Measurements from ENCODE around the gene SRSF7.

SRSF7 gene

GRCh38 chr2:38697116-38697840, 53.9 kb downstream of the SRSF7 start:
- no peak for DNase-seq (ENCODE audit: low read depth)
- TF ChIP-seq CTCF (IDR thresholded peaks at IDR 0.05; ENCODE audit: low read depth, low read length, missing control alignments) = no peak
- no peak overlapping the region for H3K4me3 ChIP-seq (ENCODE audit: low read depth, low read length)
